Left renal pelvis (tissue), 4 donors: ENCODE measurements around the gene MBD3. TPM values are rescaled to one million over a fixed set of nuclear protein-coding genes. Genes with fewer than 3 reads are reported as not detected.
"Not testable (repeated sequence)": the region's sequence is repeated elsewhere in the genome, so short reads cannot be mapped to it uniquely, and the experiment has no call there.

Source experiments
- DNase-seq, 4 donors: peaks; one replicate each; pipeline ENCODE4 v3.0.0-alpha.2; 2013; ENCODE audit warnings: low read depth in 4 of 4, low spot score in 3 of 4
- polyA plus RNA-seq, 4 donors: library from polyadenylated mRNA; unstranded; fragments of 120-200 nt; gene quantifications; one replicate each; pipeline ENCODE4 v1.2.1, GENCODE V29; 2013; ENCODE audit not compliant: insufficient read length in 4 of 4

MBD3 gene
- 10 to 100 TPM; 43.1 to 80.9 (median 44.9) TPM for polyA plus RNA-seq

- DNase-seq: peak; percentile 79 to 88 (median 86)
Measured at GRCh38 chr19:1592755-1593500, at the start of gene MBD3. Gene MBD3 (minus strand): TSS chr19:1592865. CDS start chr19:1592631, 234 bp downstream.

- DNase-seq: not testable (repeated sequence)
Measured at GRCh38 chr19:1640893-1641448, 48.3 kb upstream of the MBD3 start.

DNA sequence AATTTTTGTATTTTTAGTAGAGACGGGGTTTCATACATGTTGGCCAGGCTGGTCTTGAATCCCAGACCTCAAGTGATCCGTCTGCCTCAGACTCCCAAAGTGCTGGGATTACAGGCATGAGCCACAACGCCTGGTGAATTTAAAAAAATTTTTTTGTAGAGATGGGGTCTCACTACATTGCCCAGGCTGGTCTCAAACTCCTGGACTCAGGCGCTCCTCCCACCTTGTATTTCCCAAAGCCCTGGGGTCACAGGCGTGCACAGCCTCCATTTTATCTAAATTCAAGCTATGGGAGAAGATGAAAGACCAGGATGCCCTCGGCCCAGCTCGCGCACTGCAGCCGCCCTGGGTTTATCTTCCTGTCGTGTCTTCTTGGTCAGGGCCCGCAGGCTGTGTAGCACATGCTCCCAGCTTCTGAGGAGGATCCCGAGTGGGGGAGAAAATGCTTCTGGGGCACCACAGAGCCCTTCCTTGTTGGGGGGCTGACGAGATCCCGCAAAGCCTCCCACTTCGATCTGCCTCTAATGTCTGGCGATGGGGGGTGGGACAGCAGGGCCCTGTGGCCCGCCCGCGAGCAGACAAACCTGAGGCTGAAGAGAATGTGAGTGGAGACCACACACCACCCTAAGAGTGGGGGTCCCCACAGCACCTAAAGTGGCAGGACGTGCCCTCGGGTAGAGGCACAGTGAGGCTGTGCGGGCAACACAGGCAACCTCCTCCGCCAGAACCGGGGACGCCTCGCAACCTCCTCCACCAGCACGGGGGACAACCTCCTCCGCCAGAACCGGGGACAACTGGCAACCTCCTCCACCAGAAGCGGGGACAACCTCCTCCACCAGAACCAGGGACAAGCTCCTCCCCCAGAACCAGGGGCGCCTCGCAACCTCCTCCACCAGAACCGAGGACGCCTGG is 43.9 kb upstream of the MBD3 start:
- no peak for DNase-seq

GRCh38 chr19:1634938-1635243 is 42.2 kb upstream of the MBD3 start:
- DNase-seq: no peak

GRCh38 chr19:1634242-1634937 is 41.7 kb upstream of the MBD3 start:
- no peak for DNase-seq

GRCh38 chr19:1633269-1633826 is 40.7 kb upstream of the MBD3 start:
- DNase-seq: no peak

- no peak for DNase-seq
Measured at GRCh38 chr19:1632462-1633268, 40.0 kb upstream of the MBD3 start.

- DNase-seq: no peak
Measured at GRCh38 chr19:1631557-1632100, 39.0 kb upstream of the MBD3 start.

- DNase-seq: no peak
Measured at GRCh38 chr19:1630811-1631210, 38.1 kb upstream of the MBD3 start.

- DNase-seq: no peak
Measured at GRCh38 chr19:1630012-1630411, 37.3 kb upstream of the MBD3 start.

DNA sequence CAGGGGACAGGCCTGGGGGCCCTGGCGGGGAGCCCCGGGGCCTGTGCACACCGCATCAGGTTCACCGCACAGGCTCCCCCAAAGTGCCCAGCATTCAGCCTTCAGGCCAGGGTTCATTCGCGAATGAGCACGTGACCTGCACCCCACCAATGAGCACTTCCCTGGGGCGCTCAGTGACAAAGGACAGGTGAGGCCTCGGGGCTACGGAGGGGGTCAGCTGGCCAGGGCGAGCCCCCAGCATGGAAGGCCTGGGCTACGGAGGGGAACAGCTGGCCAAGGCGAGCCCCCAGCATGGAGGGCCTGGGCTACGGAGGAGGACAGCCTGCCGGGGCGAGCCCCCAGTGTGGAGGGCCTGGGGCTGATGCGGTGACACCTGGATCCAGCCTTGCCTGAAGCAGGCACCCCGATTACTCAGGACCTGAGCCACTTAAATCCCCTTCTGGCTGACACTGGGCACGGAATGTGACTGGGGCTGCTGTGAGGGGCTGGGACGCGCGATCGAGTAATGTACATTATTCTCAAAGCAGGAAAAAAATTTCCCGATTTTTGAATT is 36.7 kb upstream of the MBD3 start:
- no peak for DNase-seq

- DNase-seq: no peak
Measured at GRCh38 chr19:1627194-1627593, 34.5 kb upstream of the MBD3 start.

DNA sequence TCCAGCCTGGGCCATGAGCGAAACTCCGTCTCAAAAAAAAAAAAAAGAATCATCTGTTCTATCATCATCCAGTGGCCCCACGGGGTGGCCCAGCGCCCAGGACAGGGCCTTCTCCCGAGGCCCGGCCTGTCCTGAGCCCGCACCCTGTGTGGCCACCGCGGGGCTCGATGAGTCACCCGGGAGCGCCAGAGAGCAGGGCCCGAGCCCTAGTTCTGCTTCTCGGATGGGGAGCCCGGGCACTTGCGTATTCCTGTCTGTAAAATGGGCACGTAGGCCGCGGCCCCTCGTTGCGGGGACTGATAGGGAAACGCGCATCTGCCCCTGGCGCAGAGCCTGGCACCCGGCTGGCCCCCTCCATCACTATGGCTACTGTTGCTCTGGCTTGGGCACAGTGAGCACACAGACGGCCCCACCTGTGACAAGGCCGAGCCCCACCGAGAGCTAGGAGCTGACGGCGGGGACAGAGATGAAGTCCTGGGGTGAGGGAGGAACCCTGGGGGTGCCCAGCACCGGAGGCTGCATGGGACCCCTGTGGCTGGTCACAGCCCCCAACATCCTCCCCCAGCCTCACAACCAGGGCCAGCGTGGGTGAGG is 33.8 kb upstream of the MBD3 start:
- no peak for DNase-seq

- peak in 1 of 4 donors; percentile 29 for DNase-seq
Measured at GRCh38 chr19:1624458-1624857, 31.8 kb upstream of the MBD3 start.

DNA sequence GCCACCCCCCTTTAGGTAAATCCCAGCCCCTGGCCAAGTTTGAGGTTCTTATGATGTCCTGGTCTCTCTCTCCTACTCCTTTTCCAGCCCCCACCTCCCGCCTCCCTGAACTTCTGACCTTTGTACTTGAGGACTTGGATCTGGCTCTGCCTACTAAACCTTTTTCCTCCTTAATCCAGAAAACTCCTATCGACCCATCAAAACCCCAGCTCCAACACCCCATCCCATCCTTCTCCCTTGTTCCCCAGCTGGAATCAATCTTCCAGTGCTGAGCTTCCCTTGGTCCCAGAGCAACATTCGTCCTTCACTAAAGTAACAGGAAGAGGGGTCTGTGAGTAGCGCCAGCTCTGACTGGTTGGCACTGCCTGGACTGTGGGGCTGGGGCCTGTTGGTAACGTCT is 29.9 kb upstream of the MBD3 start:
- DNase-seq: no peak

DNA sequence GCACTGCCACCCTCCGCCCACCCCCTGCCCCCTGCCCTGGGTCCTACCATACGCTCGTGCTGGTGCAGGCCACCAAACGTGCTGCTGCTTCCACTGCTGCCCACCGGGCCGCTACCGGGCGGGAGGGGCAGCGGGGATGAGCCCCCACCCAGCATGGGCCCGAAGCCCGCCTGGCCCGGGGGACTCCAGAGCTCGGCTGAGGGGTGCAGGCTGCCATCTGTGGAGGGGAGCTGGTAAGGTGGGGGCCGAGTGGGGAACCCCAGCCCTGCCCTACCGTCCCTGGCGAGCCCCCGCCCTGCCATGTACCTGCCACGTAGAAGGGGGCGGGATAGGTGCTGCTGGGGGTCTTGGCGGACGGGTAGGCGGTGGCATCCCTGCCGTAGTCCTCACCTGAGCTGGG is 29.3 kb upstream of the MBD3 start:
- DNase-seq: no peak

GRCh38 chr19:1621574-1621973 is 28.9 kb upstream of the MBD3 start:
- no peak for DNase-seq

DNA sequence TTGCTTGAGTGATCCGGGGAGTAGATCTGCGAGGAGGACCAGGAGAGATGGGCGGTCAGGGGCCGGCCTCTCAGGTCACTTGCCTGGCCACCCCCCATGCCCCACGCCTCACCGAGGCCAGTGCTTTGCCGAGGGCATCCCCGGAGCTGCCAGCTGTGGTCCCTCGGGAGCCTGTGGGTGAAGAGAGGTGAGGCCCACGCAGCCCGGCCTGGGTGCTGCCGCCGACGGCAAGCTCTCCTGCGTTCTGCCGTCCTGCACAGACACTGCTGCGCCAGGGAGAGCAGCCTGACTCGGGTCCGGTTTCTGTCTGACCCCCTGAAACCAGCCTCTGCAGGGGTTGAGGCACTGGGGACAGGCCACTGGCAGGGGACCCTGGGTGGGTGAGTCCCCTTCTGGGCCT is 28.4 kb upstream of the MBD3 start:
- no peak for DNase-seq

GRCh38 chr19:1620502-1620901 is 27.8 kb upstream of the MBD3 start:
- no peak for DNase-seq
